Calu3 (cell line): Measurements from ENCODE around the gene KRT222. TPM values are rescaled to one million over a fixed set of nuclear protein-coding genes. Genes with fewer than 3 reads are reported as not detected.

Experiments
- BruUV-seq: library from RNA; stranded (reverse); fragments of 400-500 nt; replicated peaks from 2 replicates; lab custom pipeline; 2021; lab: Mats Ljungman, UMichigan
- CTCF ChIA-PET: fragments of 300-600 bp; sonication (Branson Sonifier 250); formaldehyde crosslinking; loops from one replicate; lab custom pipeline; 2022; ENCODE audit warnings: antibody characterized with exemption; lab: Charles Lee
- DNase-seq: peaks from one replicate; pipeline ENCODE4 v3.0.0; 2022
- H3K27ac Mint-ChIP-seq: one replicate; pipeline ENCODE4 v1.8.0; 2022; ENCODE audit warnings: mixed read lengths; ENCODE audit not compliant: unreplicated experiment
- H3K27me3 Mint-ChIP-seq: one replicate; pipeline ENCODE4 v1.8.0; 2022; ENCODE audit warnings: mixed read lengths; ENCODE audit not compliant: unreplicated experiment
- H3K36me3 Mint-ChIP-seq: one replicate; pipeline ENCODE4 v1.8.0; 2022; ENCODE audit warnings: mild to moderate bottlenecking, moderate library complexity, mixed read lengths; ENCODE audit not compliant: insufficient read depth, unreplicated experiment
- H3K4me1 Mint-ChIP-seq: one replicate; pipeline ENCODE4 v1.8.0; 2022; ENCODE audit warnings: mild to moderate bottlenecking, low read depth, mixed read lengths; ENCODE audit not compliant: unreplicated experiment
- H3K4me3 Mint-ChIP-seq: one replicate; pipeline ENCODE4 v1.8.0; 2022; ENCODE audit warnings: mild to moderate bottlenecking, low read depth, moderate library complexity, mixed read lengths; ENCODE audit not compliant: unreplicated experiment
- H3K9me3 Mint-ChIP-seq: one replicate; pipeline ENCODE4 v1.8.0; 2022; ENCODE audit warnings: low read depth, mixed read lengths; ENCODE audit not compliant: unreplicated experiment
- intact Hi-C: fragments of 100-400 bp; cut with micrococcal nuclease; formaldehyde crosslinking; loops from one replicate; pipeline ENCODE4 v1.10.0; 2022; ENCODE audit not compliant: unreplicated experiment
- total RNA-seq: library from RNA; stranded (reverse); gene quantifications from 2 replicates; pipeline ENCODE4 v1.2.3, GENCODE V29; 2022
- TF ChIP-seq, protein P1 (sequence below): fragments of 200-600 bp; IDR thresholded peaks from one replicate; pipeline ENCODE4 v1.8.0; 2022; ENCODE audit warnings: antibody characterized with exemption; ENCODE audit not compliant: unreplicated experiment

The KRT222 gene
- total RNA-seq, 1 experiment from 2014 or later: not detected

DNA sequence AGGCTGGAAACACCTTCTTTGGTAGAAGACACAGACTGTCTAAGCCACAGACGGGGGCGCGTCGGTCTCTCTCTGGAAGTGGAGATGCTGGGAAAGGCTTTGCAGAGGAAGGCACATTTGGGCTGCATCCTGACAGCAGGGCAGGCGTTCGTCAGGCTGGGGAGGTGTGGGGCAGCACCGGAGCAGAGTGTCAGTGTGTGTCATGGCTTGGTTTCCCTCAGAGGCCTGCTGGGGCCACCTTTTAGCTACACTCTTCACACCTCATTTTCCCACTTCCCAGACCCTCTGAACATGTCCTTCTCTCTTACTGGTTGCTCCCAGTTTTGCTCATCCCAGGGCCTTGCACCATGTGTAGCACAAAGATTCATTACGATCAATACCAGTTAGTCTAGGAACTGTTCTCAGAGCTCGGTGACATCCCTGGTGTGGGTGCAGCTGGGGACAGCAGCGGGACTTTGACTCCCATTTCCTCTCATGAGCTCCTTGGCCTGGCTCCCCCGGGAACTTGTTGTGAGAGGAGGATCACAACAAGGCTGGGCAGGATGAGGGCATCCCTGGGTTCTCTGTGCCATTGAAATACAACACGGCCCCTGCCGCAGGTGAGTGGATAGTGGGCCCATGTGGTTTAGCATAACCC, 50.4 kb downstream of the KRT222 start:
- H3K9me3 Mint-ChIP-seq: no peaks in the 10 kb centered on the region
- no peak for DNase-seq
- intact Hi-C loops: loop anchor here (1.0 to 2.0 kb wide), 8 partner anchors 20 to 288 kb away; no protein-coding TSS in a partner anchor
- CTCF ChIA-PET: interaction anchor here (0.6 to 11.7 kb wide), 77 partner anchors 10 to 1074 kb away, joined by 3 to 262 read pairs (median 9); partner anchors contain the start of genes CCR7, EIF1, ERBB2 and KRT222
- peaks cover 97% of the 10 kb centered on the region for H3K27me3 Mint-ChIP-seq
- no peak overlapping the region for H3K4me3 Mint-ChIP-seq
- no peak overlapping the region for H3K27ac Mint-ChIP-seq
- H3K36me3 Mint-ChIP-seq: no peaks in the 10 kb centered on the region
- no TSS peak for BruUV-seq
- peaks cover 18% of the 10 kb centered on the region for H3K4me1 Mint-ChIP-seq
- TF ChIP-seq, protein P1, sequence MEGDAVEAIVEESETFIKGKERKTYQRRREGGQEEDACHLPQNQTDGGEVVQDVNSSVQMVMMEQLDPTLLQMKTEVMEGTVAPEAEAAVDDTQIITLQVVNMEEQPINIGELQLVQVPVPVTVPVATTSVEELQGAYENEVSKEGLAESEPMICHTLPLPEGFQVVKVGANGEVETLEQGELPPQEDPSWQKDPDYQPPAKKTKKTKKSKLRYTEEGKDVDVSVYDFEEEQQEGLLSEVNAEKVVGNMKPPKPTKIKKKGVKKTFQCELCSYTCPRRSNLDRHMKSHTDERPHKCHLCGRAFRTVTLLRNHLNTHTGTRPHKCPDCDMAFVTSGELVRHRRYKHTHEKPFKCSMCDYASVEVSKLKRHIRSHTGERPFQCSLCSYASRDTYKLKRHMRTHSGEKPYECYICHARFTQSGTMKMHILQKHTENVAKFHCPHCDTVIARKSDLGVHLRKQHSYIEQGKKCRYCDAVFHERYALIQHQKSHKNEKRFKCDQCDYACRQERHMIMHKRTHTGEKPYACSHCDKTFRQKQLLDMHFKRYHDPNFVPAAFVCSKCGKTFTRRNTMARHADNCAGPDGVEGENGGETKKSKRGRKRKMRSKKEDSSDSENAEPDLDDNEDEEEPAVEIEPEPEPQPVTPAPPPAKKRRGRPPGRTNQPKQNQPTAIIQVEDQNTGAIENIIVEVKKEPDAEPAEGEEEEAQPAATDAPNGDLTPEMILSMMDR: no peak

DNA sequence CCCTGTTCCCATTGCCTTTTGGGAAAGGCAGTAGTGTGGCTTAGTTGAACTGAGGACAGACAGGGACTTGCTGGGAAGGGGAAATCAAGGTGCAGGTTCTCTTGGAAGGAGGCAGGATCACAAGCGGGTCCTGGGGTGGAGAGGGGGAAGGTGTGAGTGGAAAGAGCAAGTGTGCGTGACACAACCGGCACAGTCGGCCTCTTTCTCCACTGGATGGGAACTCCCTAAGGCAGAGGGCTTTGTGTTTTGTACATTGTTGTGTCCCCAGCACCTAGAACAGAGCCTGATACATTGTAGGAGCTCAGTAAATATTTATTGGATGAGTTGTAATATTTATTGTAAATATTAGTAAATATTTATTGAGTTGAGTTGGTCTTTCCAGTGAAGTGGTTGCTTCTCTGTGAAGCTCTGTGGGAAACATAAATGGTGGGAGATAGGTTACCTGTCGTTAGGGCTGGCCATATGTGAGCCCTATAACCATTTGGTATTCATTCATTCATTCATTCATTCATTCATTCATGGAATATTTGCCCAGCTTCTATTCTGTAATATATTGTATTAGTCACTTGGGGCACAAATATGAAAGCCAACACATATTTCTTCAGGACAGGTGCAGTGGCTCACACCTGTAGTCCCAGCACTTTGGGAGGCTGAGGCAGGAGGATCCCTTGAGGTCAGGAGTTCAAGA, 51.4 kb downstream of the KRT222 start:
- Mint-ChIP-seq H3K27me3 (peaks cover 97% of the 10 kb centered on the region), H3K36me3 (no peaks in the 10 kb centered on the region), H3K27ac (no peak overlapping the region), H3K4me3 (no peak overlapping the region), H3K9me3 (no peaks in the 10 kb centered on the region), H3K4me1 (peaks cover 18% of the 10 kb centered on the region)
- no peak for DNase-seq
- TF ChIP-seq, protein P1: no peak
- BruUV-seq: no TSS peak
- CTCF ChIA-PET: interaction anchor here (0.6 to 11.7 kb wide), 18 partner anchors 9 to 1073 kb away, joined by 3 to 262 read pairs (median 4); partner anchors contain the start of gene KRT28
- intact Hi-C loops: loop anchor here (2.0 kb wide), 3 partner anchors 21 to 289 kb away; no protein-coding TSS in a partner anchor

DNA sequence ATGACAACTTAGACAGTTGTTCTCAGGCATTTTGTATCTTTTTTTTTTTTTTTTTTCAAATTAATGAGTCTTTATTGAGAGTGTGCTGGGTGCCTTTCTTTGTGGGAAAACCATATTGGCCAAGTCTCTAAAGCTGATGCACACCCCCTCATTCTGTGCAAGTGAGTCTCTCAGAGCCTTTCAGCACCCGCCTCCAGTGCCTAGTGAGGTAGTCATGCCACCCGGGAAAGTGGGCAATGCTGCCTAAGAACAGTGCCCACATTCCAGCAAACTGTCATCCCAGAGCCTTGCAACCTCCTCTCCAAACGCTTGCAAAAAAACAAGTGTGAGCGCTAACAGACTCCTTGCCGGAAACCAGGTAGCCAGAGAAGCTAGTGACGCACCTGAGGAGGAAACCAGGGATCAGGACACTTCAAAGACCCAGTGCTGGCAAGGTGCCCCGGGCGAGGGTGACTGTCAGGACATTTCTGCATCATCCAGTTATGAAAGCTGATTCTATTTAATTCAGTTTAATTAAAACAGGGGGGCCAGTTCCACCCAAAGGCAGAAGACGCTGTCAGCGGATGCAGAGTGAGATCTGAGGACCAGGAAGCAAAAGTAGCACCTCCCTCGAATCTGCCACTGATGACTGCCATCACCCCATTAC, 52.3 kb downstream of the KRT222 start:
- CTCF ChIA-PET: interaction anchor here (0.6 to 11.7 kb wide), 15 partner anchors 8 to 983 kb away, joined by 3 to 262 read pairs (median 4); no protein-coding TSS in a partner anchor
- Mint-ChIP-seq H3K27ac (no peak overlapping the region), H3K4me3 (no peak overlapping the region), H3K27me3 (peaks cover 100% of the 10 kb centered on the region), H3K36me3 (no peaks in the 10 kb centered on the region), H3K9me3 (no peaks in the 10 kb centered on the region), H3K4me1 (peaks cover 15% of the 10 kb centered on the region)
- no TSS peak for BruUV-seq
- intact Hi-C loops: no loop called here
- TF ChIP-seq, protein P1: no peak
- peak; percentile 82 for DNase-seq

DNA sequence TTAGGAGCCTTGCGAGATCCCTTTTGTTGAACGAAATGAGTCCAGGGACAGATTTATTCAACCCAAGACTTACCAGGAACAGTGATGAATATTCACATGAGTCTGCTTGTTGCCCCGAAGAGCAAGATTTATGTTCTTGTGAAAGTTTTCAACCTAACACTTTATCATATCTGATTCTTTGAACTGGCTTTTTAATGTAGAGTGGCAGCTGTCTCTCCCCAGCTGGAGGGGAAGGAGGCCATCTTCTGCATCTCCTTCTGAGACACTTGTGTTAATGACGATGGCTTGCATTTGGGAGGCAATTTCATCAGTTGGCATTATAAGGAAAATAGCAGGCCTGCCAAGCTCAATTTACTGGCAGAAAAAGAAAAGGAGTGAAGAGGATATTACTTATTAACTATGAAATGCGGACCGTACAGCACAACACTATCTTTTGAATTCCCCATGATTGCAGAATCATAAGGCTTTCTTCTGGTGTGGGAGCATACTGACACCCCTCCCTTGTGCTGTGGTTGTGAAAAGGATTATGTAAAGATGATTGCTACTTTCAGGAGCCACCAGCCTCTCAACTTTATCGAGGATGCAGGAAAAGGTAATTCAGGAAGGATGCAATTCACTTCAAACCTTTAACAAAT, 53.0 kb downstream of the KRT222 start:
- DNase-seq: no peak
- Mint-ChIP-seq H3K27ac (no peak overlapping the region), H3K27me3 (peaks cover 100% of the 10 kb centered on the region), H3K4me1 (peaks cover 12% of the 10 kb centered on the region), H3K9me3 (no peaks in the 10 kb centered on the region), H3K36me3 (no peaks in the 10 kb centered on the region), H3K4me3 (no peak overlapping the region)
- CTCF ChIA-PET: interaction anchor here (0.8 to 11.7 kb wide), 15 partner anchors 7 to 803 kb away, joined by 3 to 262 read pairs (median 4); partner anchors contain the start of gene KRT222
- TF ChIP-seq, protein P1: no peak
- BruUV-seq: no TSS peak
- intact Hi-C loops: loop anchor here (2.0 kb wide), 1 partner anchor 41 kb away; no protein-coding TSS in a partner anchor
